DOHH2 (cell line): ENCODE data around the gene ANXA10.

ENCODE experiments used
- H3F3A ChIP-seq: fragments of 200-600 bp; sonication (generic), shearing (Covaris generic); 2 replicates; pipeline ENCODE4 v1.6.0; 2016; ENCODE audit warnings: antibody characterized with exemption, mild to moderate bottlenecking; ENCODE audit not compliant: control insufficient read depth, insufficient read depth
- H3K27ac ChIP-seq: fragments of 200-600 bp; sonication (generic); 2 replicates; pipeline ENCODE4 v1.5.1; 2014; ENCODE audit warnings: low read depth, mild to moderate bottlenecking, low read length, moderate library complexity
- H3K27me3 ChIP-seq: fragments of 200-600 bp; sonication (generic); 2 replicates; pipeline ENCODE4 v1.6.1; 2014; ENCODE audit warnings: mild to moderate bottlenecking, low read length, mixed read lengths; ENCODE audit not compliant: control insufficient read depth
- H3K36me3 ChIP-seq: fragments of 200-600 bp; sonication (generic); 2 replicates; pipeline ENCODE4 v1.6.1; 2014; ENCODE audit warnings: mild to moderate bottlenecking, low read length, moderate library complexity, mixed read lengths; ENCODE audit not compliant: control insufficient read depth
- H3K4me1 ChIP-seq: fragments of 200-600 bp; sonication (generic); 2 replicates; pipeline ENCODE4 v1.6.1; 2014; ENCODE audit warnings: mild to moderate bottlenecking, low read length, mixed read lengths; ENCODE audit not compliant: control insufficient read depth
- H3K4me2 ChIP-seq: fragments of 200-600 bp; sonication (generic); 2 replicates; pipeline ENCODE4 v1.6.0; 2014; ENCODE audit warnings: mild to moderate bottlenecking, low read length, moderate library complexity
- H3K4me3 ChIP-seq: fragments of 200-600 bp; sonication (generic); 2 replicates; pipeline ENCODE4 v1.5.1; 2014; ENCODE audit warnings: mild to moderate bottlenecking, low read length, mixed read lengths
- H3K79me2 ChIP-seq: fragments of 200-600 bp; sonication (generic); 2 replicates; pipeline ENCODE4 v1.6.1; 2014; ENCODE audit warnings: mild to moderate bottlenecking, low read length, mixed read lengths; ENCODE audit not compliant: control insufficient read depth
- H3K9me2 ChIP-seq: fragments of 200-600 bp; sonication (generic); replicated peaks from 2 replicates; pipeline ENCODE4 v1.6.1; 2014; ENCODE audit warnings: mild to moderate bottlenecking, low read length, mixed read lengths; ENCODE audit not compliant: control insufficient read depth
- H3K9me3 ChIP-seq: fragments of 200-600 bp; sonication (generic); 2 replicates; pipeline ENCODE4 v1.6.1; 2014; ENCODE audit warnings: antibody characterized with exemption, low read length, mixed read lengths; ENCODE audit not compliant: control insufficient read depth, insufficient read depth
- H4K20me1 ChIP-seq: fragments of 200-600 bp; sonication (generic); 2 replicates; pipeline ENCODE4 v1.6.0; 2014; ENCODE audit warnings: low read depth, mild to moderate bottlenecking, antibody characterized with exemption, low read length, moderate library complexity; ENCODE audit not compliant: control insufficient read depth, insufficient read depth
- CTCF ChIP-seq: fragments of 200-600 bp; sonication (generic); IDR thresholded peaks from one replicate; pipeline ENCODE4 v1.5.1; 2014; ENCODE audit warnings: antibody characterized with exemption, mild to moderate bottlenecking, low read depth, low read length; ENCODE audit not compliant: poor library complexity, severe bottlenecking
- EZH2phosphoT487 ChIP-seq: fragments of 200-600 bp; sonication (generic); IDR thresholded peaks from 2 replicates; pipeline ENCODE4 v1.6.1; 2017; ENCODE audit warnings: borderline replicate concordance, mild to moderate bottlenecking, antibody characterized with exemption, low read length, moderate library complexity, mixed read lengths

The ANXA10 gene

GRCh38 chr4:168164915-168165548 is 72.7 kb downstream of the ANXA10 start:
- H3K79me2 ChIP-seq, result no peaks in the 10 kb centered on the region
- TF ChIP-seq EZH2phosphoT487, result no peak
- no peak for TF ChIP-seq CTCF
- no peak overlapping the region for H3K27ac ChIP-seq
- H3K9me2 ChIP-seq, result no peaks in the 10 kb centered on the region
- no peaks in the 10 kb centered on the region for H3K36me3 ChIP-seq
- no peak overlapping the region for H3K4me3 ChIP-seq
- H4K20me1 ChIP-seq, result no peaks in the 10 kb centered on the region
- H3K9me3 ChIP-seq, result no peaks in the 10 kb centered on the region
- no peaks in the 10 kb centered on the region for H3K27me3 ChIP-seq
- H3F3A ChIP-seq, result no peaks in the 10 kb centered on the region
- H3K4me1 ChIP-seq, result no peaks in the 10 kb centered on the region
- no peak overlapping the region for H3K4me2 ChIP-seq

- Histone ChIP-seq H3K4me1 (no peaks in the 10 kb centered on the region), H3K9me2 (no peaks in the 10 kb centered on the region), H3K27ac (no peak overlapping the region), H4K20me1 (no peaks in the 10 kb centered on the region), H3K27me3 (no peaks in the 10 kb centered on the region), H3K36me3 (no peaks in the 10 kb centered on the region), H3K4me3 (no peak overlapping the region), H3F3A (no peaks in the 10 kb centered on the region), H3K79me2 (no peaks in the 10 kb centered on the region), H3K4me2 (no peak overlapping the region), H3K9me3 (no peaks in the 10 kb centered on the region)
- TF ChIP-seq EZH2phosphoT487 (no peak), CTCF (no peak)
These were observed 75.5 kb downstream of the ANXA10 start for GRCh38 chr4:168167714-168168284.

GRCh38 chr4:168174308-168174707 is 82.0 kb downstream of the ANXA10 start:
- Histone ChIP-seq H3K4me3 (no peak overlapping the region), H3K9me2 (no peaks in the 10 kb centered on the region), H3K4me2 (no peak overlapping the region), H3F3A (no peaks in the 10 kb centered on the region), H3K27me3 (no peaks in the 10 kb centered on the region), H4K20me1 (no peaks in the 10 kb centered on the region), H3K27ac (no peak overlapping the region), H3K36me3 (no peaks in the 10 kb centered on the region), H3K4me1 (no peaks in the 10 kb centered on the region), H3K79me2 (no peaks in the 10 kb centered on the region), H3K9me3 (no peaks in the 10 kb centered on the region)
- TF ChIP-seq CTCF, result no peak
